Duodenal mucosa (tissue), 2 donors: Measurements from ENCODE around the gene SMYD2.

Experiments
- H3K27ac ChIP-seq: one replicate; pipeline ENCODE4 v1.7.0; 2013; ENCODE audit warnings: low read depth, low read length
- H3K27me3 ChIP-seq, 2 donors: one replicate each; pipeline ENCODE4 v1.7.0; 2013; ENCODE audit warnings: low read length in 2 of 2, control low read depth in 1 of 2; ENCODE audit not compliant: insufficient read depth in 2 of 2, control insufficient read depth in 1 of 2
- H3K36me3 ChIP-seq, 2 donors: one replicate each; pipeline ENCODE4 v1.7.0; 2013; ENCODE audit warnings: low read length in 2 of 2, control low read depth in 1 of 2; ENCODE audit not compliant: insufficient read depth in 2 of 2, control insufficient read depth in 1 of 2
- H3K4me1 ChIP-seq, 2 donors: one replicate each; pipeline ENCODE4 v1.7.0; 2013; ENCODE audit warnings: low read length in 2 of 2, control low read depth in 1 of 2; ENCODE audit not compliant: insufficient read depth in 2 of 2, control insufficient read depth in 1 of 2
- H3K4me3 ChIP-seq, 2 donors: one replicate each; pipeline ENCODE4 v1.7.0; 2013; ENCODE audit warnings: low read length in 2 of 2, low read depth in 1 of 2
- H3K9ac ChIP-seq, 2 donors: one replicate each; pipeline ENCODE4 v1.7.0; 2013; ENCODE audit warnings: low read length in 2 of 2, low read depth in 1 of 2
- H3K9me3 ChIP-seq, 2 donors: one replicate each; pipeline ENCODE4 v1.7.0; 2013; ENCODE audit warnings: low read length in 2 of 2, control low read depth in 1 of 2; ENCODE audit not compliant: control insufficient read depth in 1 of 2

Gene SMYD2

DNA sequence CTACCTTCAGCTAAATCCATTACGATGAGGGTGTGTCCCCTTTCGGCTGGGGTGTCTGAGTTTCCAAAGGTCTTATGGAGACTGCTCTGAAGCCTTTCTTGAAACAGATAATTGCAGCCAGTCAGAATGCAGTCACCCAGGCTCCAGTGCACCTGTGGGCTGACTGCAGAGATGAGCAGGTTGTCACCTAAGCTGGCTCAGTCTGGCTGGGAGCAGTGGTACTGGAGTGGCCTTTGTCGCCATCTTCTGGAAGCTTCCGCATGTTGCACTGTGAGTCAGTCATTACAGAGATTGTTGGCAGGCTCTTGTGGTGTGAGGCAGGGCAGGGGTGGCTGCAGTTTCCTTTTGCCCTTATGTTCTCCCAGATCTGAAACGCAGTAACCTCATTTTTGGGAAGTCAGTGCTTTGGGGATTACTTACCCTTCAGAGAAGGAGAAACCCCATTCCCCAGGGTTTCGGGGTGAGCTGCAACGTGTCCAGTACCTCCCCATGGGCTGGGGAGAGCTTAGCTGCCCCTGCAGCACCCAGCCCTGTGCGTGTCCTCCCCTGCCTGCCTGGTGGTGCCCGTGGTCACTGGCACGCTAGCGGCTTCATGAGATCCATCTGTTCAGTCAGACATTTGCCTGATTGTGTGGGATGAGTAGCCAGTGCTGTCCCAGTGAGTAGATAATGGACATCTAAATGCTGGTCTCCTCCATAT, 48.0 kb downstream of the SMYD2 start:
- H3K9me3 ChIP-seq, result no peaks in the 10 kb centered on the region
- H3K27ac ChIP-seq, result no peak overlapping the region
- no peak overlapping the region for H3K9ac ChIP-seq
- no peak overlapping the region for H3K4me3 ChIP-seq
- no peaks in the 10 kb centered on the region for H3K4me1 ChIP-seq
- H3K36me3 ChIP-seq, result peaks cover 2 to 12% of the 10 kb centered on the region in 2 donors
- H3K27me3 ChIP-seq, result no peaks in the 10 kb centered on the region

DNA sequence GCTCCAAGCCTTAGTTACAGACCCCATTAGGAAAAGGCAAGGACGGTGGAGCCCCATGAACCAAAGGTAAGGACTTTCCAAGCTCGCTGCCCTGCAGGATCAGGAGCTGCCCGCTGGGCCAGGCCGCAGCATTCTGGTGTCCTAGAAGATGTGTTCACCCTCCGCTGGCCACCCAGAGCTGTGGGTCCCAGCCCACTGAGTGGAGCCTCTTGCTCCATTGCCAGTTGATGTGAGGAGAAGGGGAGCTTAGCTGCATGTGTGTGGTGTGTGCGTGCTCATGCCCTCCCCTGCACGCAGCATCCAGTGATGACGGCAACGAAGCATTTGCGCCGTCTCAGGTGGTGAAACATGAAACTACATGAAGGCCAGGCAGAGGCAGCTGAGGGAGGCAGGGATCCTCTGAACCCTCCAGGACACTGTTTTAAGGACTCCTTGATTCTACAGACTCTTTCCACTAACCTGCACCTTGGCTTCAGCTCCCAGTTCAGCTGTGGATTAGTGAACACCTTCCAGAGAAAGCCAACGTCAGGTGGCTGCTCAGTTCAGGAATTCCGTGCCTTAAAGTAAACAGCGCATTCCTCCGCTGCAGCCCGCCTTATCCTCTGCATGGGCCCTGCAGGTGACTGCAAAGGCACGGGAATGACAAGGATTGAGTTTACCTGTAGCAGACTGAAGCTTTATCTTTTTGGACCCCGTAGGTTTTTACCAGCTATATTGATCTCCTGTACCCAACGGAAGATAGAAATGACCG, 48.7 kb downstream of the SMYD2 start:
- Histone ChIP-seq H3K36me3 (peaks cover 2 to 19% of the 10 kb centered on the region in 2 donors), H3K4me1 (no peaks in the 10 kb centered on the region), H3K27me3 (no peaks in the 10 kb centered on the region), H3K9me3 (no peaks in the 10 kb centered on the region), H3K27ac (no peak overlapping the region), H3K9ac (no peak overlapping the region), H3K4me3 (no peak overlapping the region)

DNA sequence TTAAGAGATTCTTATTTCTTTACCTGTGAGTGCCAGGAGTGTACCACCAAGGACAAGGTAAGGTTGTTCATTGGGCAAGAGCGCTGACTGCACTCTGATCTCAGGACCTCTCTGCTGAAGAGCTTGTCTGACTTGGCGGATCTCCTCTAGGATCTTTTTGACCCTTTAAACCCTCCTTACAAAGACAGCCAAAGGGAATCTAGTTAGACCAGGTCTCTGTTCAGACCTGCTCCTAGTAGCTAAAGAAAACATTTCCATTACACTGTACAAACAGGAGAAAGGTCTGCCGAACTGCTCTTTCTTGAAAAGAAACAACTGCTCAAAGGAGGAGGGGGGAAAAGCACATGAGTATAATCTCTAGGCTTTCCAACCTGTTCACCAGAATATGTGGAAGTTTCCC, 49.3 kb downstream of the SMYD2 start:
- no peaks in the 10 kb centered on the region for H3K4me1 ChIP-seq
- no peak overlapping the region for H3K9ac ChIP-seq
- peaks cover 2 to 20% of the 10 kb centered on the region in 2 donors for H3K36me3 ChIP-seq
- H3K4me3 ChIP-seq, result no peak overlapping the region
- no peaks in the 10 kb centered on the region for H3K9me3 ChIP-seq
- no peak overlapping the region for H3K27ac ChIP-seq
- H3K27me3 ChIP-seq, result no peaks in the 10 kb centered on the region

DNA sequence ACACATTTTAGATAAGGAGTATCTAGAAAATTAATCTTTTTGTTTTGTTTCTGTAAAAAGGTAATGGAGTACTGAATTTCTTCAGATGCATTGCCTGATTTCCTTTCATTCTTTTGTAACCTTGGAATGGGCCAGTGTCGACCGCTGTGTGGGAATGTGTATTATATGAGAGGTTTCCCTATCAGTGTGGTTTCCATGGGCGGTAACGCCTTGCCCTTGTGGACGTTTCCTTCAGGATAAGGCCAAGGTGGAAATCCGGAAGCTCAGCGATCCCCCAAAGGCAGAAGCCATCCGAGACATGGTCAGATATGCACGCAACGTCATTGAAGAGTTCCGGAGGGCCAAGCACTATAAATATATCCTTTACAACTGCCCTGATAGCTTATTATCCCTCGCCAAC, 49.8 kb downstream of the SMYD2 start:
- Histone ChIP-seq H3K4me1 (no peaks in the 10 kb centered on the region), H3K9me3 (no peaks in the 10 kb centered on the region), H3K27me3 (no peaks in the 10 kb centered on the region), H3K9ac (no peak overlapping the region), H3K27ac (no peak overlapping the region), H3K4me3 (no peak overlapping the region), H3K36me3 (peaks cover 2 to 20% of the 10 kb centered on the region in 2 donors)

DNA sequence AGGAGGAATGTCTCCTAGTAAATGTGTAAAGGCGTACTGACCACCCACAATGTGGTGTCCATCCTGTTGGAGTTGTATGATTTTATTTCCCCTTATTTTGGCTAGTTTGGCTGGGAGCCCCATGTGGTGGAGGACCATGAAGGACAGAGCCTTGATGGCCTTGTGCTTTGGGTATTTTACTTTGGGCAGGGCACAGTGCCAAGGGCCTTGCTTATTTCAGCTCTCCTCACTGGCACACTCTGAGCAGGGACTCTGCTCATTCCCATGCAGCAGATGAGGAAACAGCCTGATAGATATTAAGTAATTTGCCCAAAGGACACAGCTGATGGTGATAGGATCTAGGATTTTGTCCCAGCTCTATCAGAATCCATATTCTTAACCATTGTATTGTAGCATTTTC, 50.2 kb downstream of the SMYD2 start:
- Histone ChIP-seq H3K4me1 (no peaks in the 10 kb centered on the region), H3K27ac (no peak overlapping the region), H3K9ac (no peak overlapping the region), H3K27me3 (no peaks in the 10 kb centered on the region), H3K36me3 (peaks cover 2 to 20% of the 10 kb centered on the region in 2 donors), H3K4me3 (no peak overlapping the region), H3K9me3 (no peaks in the 10 kb centered on the region)

DNA sequence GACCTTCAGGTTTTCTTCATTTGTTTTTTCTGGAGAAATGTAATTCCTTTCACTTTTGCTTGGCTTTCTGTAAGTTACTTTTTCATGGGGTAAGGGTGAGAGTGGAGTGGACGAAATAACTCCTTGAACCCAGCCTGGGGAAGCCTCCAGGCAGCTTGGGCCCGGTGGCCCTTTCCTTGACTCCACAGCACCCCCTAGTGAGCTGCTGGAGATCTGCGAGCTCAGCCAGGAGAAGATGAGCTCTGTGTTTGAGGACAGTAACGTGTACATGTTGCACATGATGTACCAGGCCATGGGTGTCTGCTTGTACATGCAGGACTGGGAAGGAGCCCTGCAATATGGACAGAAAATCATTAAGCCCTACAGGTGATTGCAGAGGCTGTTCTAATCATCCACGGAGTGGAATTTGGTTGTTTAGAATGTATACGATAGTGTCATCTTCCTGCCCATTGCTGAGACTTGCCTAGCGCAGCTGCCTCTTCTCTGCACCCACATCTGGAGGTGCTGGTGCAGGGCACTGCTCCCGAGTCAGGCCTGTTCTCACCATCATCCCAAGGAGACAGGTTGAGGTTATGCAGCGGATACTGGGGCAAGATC, 51.0 kb downstream of the SMYD2 start:
- Histone ChIP-seq H3K4me1 (no peaks in the 10 kb centered on the region), H3K4me3 (no peak overlapping the region), H3K9ac (no peak overlapping the region), H3K36me3 (peaks cover 2 to 20% of the 10 kb centered on the region in 2 donors), H3K27ac (no peak overlapping the region), H3K27me3 (no peaks in the 10 kb centered on the region), H3K9me3 (no peaks in the 10 kb centered on the region)

DNA sequence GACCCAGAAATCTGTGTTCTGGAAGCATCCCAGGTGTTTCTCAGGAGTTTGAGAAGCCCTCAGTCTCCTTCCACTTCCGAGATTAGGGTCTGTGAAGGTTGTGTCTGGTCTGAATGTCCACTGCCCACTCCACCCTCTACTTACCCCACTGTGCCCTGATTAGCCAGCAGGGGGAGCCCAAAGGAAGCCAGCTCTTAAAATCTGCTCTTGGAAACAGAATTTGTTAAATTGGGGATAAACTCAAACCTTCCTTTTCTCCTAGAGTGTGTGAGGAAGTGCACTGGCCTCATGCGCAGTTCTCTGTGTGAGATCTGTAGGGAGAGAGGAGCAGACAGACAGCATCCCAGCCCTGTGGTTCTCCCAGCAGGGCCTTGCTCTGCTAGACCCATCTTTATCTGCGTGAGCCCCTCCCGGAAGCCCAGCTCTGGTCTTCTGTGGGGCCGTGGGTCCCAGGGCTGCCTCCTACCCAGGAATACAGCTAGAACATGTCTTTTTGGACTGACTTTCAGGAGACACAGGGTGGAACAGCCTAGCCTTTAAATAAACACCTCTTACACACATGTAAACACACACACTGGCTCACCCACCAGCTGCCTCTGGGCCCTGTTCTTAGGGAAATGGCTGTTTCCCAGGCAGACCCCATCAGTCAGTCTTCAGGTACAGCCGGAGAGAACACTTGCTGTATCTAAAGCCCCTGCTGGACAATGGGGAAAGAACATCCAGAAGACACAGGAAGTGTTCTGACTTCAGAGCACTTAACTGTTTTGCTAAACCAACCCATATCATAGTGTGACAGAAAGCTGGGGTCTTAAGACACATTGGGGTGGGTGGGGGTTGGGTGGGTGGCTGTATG, 52.2 kb downstream of the SMYD2 start:
- no peak overlapping the region for H3K27ac ChIP-seq
- H3K9me3 ChIP-seq, result no peaks in the 10 kb centered on the region
- H3K27me3 ChIP-seq, result no peaks in the 10 kb centered on the region
- no peaks in the 10 kb centered on the region for H3K4me1 ChIP-seq
- no peak overlapping the region for H3K9ac ChIP-seq
- H3K36me3 ChIP-seq, result peaks cover 2 to 23% of the 10 kb centered on the region in 2 donors
- H3K4me3 ChIP-seq, result no peak overlapping the region

DNA sequence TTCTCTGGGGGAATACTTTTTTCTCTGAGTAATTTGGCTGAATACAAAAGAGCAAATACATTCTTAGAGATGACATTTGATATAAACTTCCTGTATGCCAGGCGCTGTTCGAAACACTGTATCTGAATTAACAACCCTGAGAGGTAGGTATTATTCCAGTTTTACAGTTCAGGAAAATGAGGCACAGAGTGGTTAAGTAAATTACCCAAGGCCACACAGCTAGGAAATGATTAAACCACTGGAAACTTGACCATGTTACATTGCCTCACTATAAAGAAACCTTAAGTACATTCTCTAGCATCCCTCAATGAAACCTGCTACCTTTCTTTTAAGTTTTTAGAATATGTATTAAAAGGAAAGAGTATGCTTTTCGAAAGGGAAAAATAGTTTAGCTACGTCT, 54.6 kb downstream of the SMYD2 start:
- H3K9ac ChIP-seq, result no peak overlapping the region
- H3K4me1 ChIP-seq, result no peaks in the 10 kb centered on the region
- no peaks in the 10 kb centered on the region for H3K27me3 ChIP-seq
- H3K36me3 ChIP-seq, result peaks cover 0 to 12% of the 10 kb centered on the region in 2 donors
- no peak overlapping the region for H3K4me3 ChIP-seq
- no peaks in the 10 kb centered on the region for H3K9me3 ChIP-seq
- no peak overlapping the region for H3K27ac ChIP-seq

DNA sequence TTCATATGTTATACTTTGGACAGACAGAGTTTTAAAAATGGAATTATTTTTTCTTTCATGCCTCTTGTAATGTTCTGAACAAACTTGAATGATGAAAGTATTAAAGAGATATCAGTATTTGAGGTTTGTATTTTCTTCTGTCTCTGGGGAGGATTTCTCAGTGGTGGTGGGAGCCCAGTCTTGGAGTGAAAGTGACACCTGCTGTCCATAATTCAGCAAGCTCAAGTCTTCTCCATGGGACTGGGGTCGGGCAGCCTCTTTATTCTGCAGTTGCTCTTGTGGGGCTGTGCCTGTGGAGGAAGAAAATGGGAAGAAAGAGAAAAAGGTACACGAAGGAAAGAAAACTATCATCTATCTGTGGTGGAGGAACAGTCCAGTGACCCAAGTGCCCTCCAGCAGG, 56.1 kb downstream of the SMYD2 start:
- Histone ChIP-seq H3K4me3 (no peak overlapping the region), H3K9me3 (no peaks in the 10 kb centered on the region), H3K9ac (no peak overlapping the region), H3K27ac (no peak overlapping the region), H3K4me1 (no peaks in the 10 kb centered on the region), H3K27me3 (no peaks in the 10 kb centered on the region), H3K36me3 (peaks cover 0 to 12% of the 10 kb centered on the region in 2 donors)
